Mucosa of rectum (tissue), 2 donors: Measurements from ENCODE around the gene SPATA1.

Source experiments
- H3K27ac ChIP-seq, 2 donors: one replicate each; pipeline ENCODE4 v1.7.0; 2013; ENCODE audit warnings: inconsistent platforms in 2 of 2, low read depth in 2 of 2, low read length in 2 of 2
- H3K27me3 ChIP-seq, 2 donors: one replicate each; pipeline ENCODE4 v1.7.0; 2013; ENCODE audit warnings: low read length in 2 of 2; ENCODE audit not compliant: control insufficient read depth in 2 of 2, insufficient read depth in 2 of 2
- H3K36me3 ChIP-seq, 2 donors: one replicate each; pipeline ENCODE4 v1.7.0; 2013; ENCODE audit warnings: low read length in 2 of 2; ENCODE audit not compliant: control insufficient read depth in 2 of 2, insufficient read depth in 2 of 2
- H3K4me1 ChIP-seq, 2 donors: one replicate each; pipeline ENCODE4 v1.7.0; 2013; ENCODE audit warnings: low read length in 2 of 2, mild to moderate bottlenecking in 1 of 2; ENCODE audit not compliant: control insufficient read depth in 2 of 2, insufficient read depth in 2 of 2
- H3K4me3 ChIP-seq, 2 donors: one replicate each; pipeline ENCODE4 v1.7.0; 2013; ENCODE audit warnings: low read length in 2 of 2
- H3K9ac ChIP-seq, 2 donors: one replicate each; pipeline ENCODE4 v1.7.0; 2013; ENCODE audit warnings: low read length in 2 of 2, low read depth in 1 of 2, mild to moderate bottlenecking in 1 of 2
- H3K9me3 ChIP-seq, 2 donors: one replicate each; pipeline ENCODE4 v1.7.0; 2013; ENCODE audit warnings: low read length in 2 of 2; ENCODE audit not compliant: control insufficient read depth in 2 of 2
- donor health status: healthy.
- donor health status: Normal muscosa, but diverticular disease.

The SPATA1 gene

DNA sequence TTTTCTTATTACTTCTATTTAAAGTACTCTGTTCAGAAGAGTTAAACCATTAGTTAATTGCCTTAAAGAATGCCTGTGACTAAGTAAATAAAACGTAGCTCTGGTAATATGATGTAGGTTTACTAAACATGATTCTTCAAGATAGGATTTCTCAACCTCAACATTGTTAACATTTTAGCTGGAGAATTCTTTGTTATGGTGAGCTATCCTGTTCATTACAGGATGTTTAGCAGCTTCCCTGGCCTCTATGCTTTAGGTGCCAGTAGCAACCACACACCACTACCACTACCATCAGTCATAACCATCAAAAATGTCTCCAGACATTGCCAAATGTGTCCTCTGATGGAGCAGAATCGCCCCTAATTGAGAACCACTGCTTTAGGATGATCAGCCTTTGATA lies 16.4 kb upstream of the SPATA1 start:
- Histone ChIP-seq H3K4me3 (no peak overlapping the region), H3K27ac (no peak overlapping the region), H3K36me3 (peaks cover 41 to 49% of the 10 kb centered on the region in 2 donors), H3K4me1 (no peaks in the 10 kb centered on the region), H3K9me3 (no peaks in the 10 kb centered on the region), H3K27me3 (no peaks in the 10 kb centered on the region), H3K9ac (no peak overlapping the region)

DNA sequence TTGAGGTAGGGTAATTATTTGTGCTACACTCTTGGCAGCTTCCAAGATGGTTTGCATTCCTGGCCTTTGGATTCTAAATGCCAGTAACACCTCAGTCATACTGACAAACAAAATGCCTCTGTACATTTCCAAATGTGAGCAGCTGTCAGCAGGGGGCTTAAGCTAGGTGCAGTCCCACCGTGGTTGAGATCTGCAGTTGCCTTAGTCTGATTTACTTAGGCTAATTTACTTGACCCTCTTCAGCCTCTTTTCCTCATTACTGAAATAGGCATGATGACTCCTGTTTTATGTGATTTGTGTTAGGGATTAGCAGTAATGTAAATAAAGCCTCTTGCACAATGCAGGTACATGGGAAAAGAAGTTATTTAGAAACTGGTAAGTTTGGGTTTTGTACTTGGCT lies 13.5 kb upstream of the SPATA1 start:
- Histone ChIP-seq H3K27ac (no peak overlapping the region), H3K9me3 (no peaks in the 10 kb centered on the region), H3K36me3 (peaks cover 61 to 72% of the 10 kb centered on the region in 2 donors), H3K9ac (no peak overlapping the region), H3K27me3 (no peaks in the 10 kb centered on the region), H3K4me1 (no peaks in the 10 kb centered on the region), H3K4me3 (no peak overlapping the region)

DNA sequence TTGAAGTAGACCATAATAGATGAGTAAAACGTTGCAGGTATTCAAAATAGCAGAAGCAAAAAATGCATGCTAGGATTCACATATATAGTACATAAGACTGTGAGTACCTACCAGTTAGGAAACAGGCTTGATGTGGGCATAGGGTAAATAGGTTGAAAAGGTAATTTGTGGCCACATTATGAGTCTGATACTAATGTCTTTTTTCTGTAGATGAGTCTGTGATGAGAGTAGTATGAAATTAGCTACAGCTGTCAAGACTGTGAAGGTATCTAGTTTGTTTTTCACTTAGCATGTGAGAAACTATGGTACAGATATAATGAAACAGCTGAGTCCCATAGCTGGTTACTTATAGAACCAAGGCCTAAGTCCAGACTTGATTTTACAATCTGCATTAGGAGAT lies 12.4 kb upstream of the SPATA1 start:
- Histone ChIP-seq H3K27me3 (no peaks in the 10 kb centered on the region), H3K4me1 (no peaks in the 10 kb centered on the region), H3K27ac (no peak overlapping the region), H3K9ac (no peak overlapping the region), H3K9me3 (no peaks in the 10 kb centered on the region), H3K4me3 (no peak overlapping the region), H3K36me3 (peaks cover 71 to 82% of the 10 kb centered on the region in 2 donors)

DNA sequence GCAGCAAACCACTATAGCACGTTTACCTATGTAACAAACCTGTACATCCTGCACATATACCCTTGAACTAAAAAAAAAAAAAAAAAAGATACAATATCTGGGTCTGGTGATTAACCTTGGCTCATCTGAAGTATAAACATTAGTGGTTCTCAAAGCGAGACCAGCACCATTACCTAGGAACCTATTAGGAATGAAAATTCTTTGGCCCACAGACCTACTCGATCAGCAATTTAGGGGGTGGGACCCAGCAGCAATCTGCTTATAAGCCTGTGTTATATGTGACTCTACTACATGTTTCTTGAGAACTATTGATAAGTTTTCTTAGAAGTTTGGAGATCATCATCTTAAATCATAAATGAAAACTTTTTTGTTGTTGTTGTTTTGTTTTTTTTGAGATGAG lies 9.7 kb upstream of the SPATA1 start:
- Histone ChIP-seq H3K9me3 (no peaks in the 10 kb centered on the region), H3K36me3 (peaks cover 62 to 72% of the 10 kb centered on the region in 2 donors), H3K27me3 (no peaks in the 10 kb centered on the region), H3K4me3 (no peak overlapping the region), H3K9ac (no peak overlapping the region), H3K4me1 (no peaks in the 10 kb centered on the region), H3K27ac (no peak overlapping the region)

DNA sequence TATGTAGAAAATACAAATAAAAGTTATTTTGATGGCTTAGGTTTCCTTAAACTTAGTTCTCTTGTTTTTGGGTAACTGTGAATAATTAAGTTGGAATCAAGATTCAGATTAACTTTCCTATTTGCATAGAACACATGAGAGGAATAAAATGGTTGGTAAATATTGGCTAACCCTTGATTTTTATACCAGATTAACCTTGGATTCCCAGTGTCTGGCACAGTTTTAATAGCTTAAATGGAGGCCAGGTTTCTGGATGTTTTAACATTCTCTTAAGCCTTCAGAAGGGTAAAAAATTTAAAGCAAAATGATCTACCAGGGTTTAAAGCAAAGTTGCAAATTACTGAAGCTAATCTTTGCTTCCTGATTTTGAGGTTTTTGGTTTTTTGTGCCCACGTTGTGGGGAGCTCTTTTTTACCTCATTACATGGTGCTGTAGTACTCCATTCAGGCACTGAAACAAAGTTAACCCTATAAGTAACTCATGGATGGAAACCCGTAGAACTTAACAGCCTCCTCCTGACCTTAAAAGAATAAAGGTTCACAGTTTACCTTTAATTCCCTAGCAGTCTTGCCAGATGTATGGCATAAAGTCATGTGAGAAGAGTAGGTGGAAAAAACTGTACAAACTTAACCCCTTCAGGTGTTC lies 8.4 kb upstream of the SPATA1 start:
- H3K27me3 ChIP-seq: no peaks in the 10 kb centered on the region
- no peak overlapping the region for H3K9ac ChIP-seq
- no peaks in the 10 kb centered on the region for H3K9me3 ChIP-seq
- no peak overlapping the region for H3K27ac ChIP-seq
- no peak overlapping the region for H3K4me3 ChIP-seq
- H3K4me1 ChIP-seq: peaks cover 3 to 4% of the 10 kb centered on the region in 2 donors
- peaks cover 51 to 60% of the 10 kb centered on the region in 2 donors for H3K36me3 ChIP-seq

DNA sequence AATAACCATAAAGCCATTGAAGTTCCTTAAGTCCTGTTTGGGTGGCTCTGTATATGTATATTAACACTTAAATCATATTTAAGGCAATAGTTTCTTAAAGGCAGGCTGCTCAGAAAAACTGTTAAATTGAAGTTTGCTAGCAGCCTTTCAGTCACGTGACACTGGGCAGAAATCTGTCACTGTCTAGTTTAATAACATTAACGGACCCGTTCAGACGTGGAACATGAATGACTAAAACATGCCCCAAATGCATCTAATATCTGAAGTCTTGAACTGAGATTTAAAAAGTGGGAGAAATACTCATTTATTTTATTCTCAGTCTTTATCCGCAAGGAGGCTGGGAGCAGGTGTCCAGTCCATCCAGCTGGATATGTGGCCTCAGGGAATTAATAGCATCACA lies 3.3 kb upstream of the SPATA1 start:
- Histone ChIP-seq H3K27me3 (no peaks in the 10 kb centered on the region), H3K4me1 (peaks cover 18 to 22% of the 10 kb centered on the region in 2 donors), H3K36me3 (peaks cover 17 to 18% of the 10 kb centered on the region in 2 donors), H3K27ac (no peak overlapping the region), H3K4me3 (no peak overlapping the region), H3K9me3 (no peaks in the 10 kb centered on the region), H3K9ac (no peak overlapping the region)

DNA sequence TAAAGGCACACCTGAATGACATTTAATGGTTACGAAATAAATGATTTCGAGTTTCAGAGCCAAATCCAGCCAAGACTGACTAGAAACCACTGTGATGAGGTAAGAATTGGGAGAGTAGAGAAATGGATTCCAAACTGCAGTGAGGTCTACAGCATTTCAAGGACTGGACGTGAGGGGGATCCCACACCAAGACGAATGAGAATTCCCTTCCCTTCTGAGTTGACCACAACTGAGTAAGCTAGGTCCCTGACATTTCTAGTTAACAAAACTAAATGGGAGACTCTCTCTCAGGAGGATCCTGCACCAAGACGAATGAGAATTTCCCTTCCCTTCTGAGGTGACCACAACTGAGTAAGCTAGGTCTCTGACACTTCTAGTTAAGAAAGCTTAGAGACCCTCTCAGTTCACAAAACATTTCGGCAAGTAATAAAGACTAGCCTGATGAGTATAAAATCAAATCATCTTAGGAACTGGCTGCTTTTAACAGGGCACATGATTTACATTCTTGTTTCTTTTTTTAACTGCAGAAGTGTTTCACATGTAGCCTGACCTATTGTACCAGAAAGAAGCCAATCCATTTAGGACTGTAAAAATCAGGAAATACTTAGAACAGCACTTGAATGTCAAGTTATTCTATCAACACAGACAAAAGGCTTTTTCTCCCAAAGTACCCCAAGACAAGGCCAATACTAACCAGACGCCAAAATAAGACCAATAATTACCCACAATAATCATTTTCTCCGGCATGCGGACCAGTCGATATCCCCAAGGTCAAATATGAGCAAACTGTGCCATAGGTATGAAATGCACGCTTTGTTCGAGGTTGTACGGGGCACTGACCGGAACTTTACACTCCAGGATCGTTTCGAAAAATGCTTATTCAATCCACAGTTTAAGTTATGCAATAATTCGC lies 1.4 kb upstream of the SPATA1 start:
- no peaks in the 10 kb centered on the region for H3K27me3 ChIP-seq
- peak overlapping the region; percentile 92 to 93 for H3K4me3 ChIP-seq
- no peaks in the 10 kb centered on the region for H3K9me3 ChIP-seq
- H3K36me3 ChIP-seq: peaks cover 3 to 4% of the 10 kb centered on the region in 2 donors
- peaks cover 18 to 22% of the 10 kb centered on the region in 2 donors for H3K4me1 ChIP-seq
- peak overlapping the region; percentile 94 to 96 for H3K9ac ChIP-seq
- peak overlapping the region; percentile 98 for H3K27ac ChIP-seq

DNA sequence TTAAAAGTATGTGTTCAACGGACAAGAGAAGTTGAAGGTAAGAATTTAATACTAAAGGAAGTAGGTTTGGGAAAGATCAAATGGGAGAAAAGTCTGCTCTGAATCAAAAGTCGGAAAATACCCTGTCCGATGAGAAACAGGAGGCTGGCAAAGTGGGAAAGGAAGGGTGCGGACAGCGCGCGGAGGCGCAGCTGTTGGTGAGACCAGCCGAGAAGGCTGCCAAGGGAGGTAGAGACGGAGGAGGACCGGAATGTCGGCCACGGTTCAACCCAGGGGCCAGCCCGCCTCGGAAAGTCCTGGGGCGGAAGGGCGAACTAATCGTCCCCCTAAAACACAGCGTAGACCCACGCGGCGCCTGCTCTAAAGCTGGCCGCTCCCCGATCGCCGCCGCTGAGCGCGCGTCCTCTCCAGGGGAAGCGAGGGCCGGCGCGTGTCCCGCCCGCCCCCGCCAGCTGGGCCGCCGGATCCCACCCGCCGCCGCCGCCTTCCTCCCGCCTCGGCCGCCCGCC lies 639 bp upstream of the SPATA1 start:
- no peaks in the 10 kb centered on the region for H3K27me3 ChIP-seq
- peak overlapping the region; percentile 94 to 96 for H3K9ac ChIP-seq
- H3K4me1 ChIP-seq: peaks cover 18 to 22% of the 10 kb centered on the region in 2 donors
- no peaks in the 10 kb centered on the region for H3K9me3 ChIP-seq
- peak overlapping the region; percentile 98 for H3K27ac ChIP-seq
- peak overlapping the region; percentile 92 to 93 for H3K4me3 ChIP-seq
- no peaks in the 10 kb centered on the region for H3K36me3 ChIP-seq

DNA sequence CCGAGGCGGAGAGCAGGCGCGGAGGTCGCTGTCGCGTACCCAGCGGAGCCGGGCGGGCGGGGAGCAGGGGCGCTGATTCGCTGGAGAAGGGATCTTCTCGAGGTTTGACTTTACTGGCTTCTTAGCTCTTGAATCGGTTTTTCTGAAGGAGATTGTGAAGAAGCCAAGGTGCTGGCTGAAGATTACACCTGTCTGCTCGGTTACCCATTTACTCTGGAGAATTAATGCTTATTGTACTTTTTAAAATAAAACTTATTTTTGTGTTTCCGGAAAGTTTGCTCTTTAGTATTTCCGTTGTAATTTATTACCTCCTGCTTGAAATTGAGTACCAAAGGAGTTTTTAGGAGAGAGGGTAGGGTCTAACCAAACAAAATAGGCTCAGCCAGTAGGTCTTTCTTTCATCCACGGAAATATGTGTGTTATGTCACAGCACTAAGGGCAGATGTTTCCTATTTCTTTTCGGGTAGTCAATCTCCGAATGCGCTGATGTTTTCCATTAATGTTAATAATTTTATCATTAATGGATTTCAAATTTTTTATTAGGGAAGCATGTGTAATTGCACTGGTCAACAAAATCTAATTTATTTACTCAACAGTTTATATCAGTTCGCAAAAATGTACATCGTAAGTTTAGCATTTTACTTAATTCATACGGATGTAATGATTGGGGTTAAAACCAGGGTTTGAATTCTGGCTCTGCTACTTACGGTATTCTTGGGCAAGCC lies 705 bp downstream of the SPATA1 start:
- Histone ChIP-seq H3K9me3 (no peaks in the 10 kb centered on the region), H3K27ac (peak overlapping the region; percentile 98), H3K27me3 (no peaks in the 10 kb centered on the region), H3K4me3 (peak overlapping the region; percentile 92 to 93), H3K36me3 (no peaks in the 10 kb centered on the region), H3K4me1 (peaks cover 18 to 22% of the 10 kb centered on the region in 2 donors), H3K9ac (peak overlapping the region; percentile 87 to 94)
